Measurements from ENCODE around the gene SERPINE3.

SERPINE3 gene

GRCh38 chr13:51397262-51397941, 57.9 kb downstream of the SERPINE3 start:
- TF ChIP-seq CTCF (IDR thresholded peaks at IDR 0.05; ENCODE audit: borderline replicate concordance, control extremely low read depth, extremely low read depth, insufficient read depth, missing control alignments): no peak
- in situ Hi-C loops (cut with MboI; ENCODE audit: low sequenced_read_pairs, unreplicated experiment): no loop called here
- no peak for DNase-seq (ENCODE audit: low spot score)

- TF ChIP-seq CTCF (IDR thresholded peaks at IDR 0.05; ENCODE audit: borderline replicate concordance, control extremely low read depth, extremely low read depth, insufficient read depth, missing control alignments): no peak
- in situ Hi-C loops (cut with MboI; ENCODE audit: low sequenced_read_pairs, unreplicated experiment): no loop called here
Observed at GRCh38 chr13:51405176-51405575, 65.7 kb downstream of the SERPINE3 start.

GRCh38 chr13:51412431-51412830, 72.9 kb downstream of the SERPINE3 start:
- no peak for TF ChIP-seq CTCF (IDR thresholded peaks at IDR 0.05; ENCODE audit: borderline replicate concordance, control extremely low read depth, extremely low read depth, insufficient read depth, missing control alignments)
- in situ Hi-C loops (cut with MboI; ENCODE audit: low sequenced_read_pairs, unreplicated experiment): no loop called here
- DNase-seq (ENCODE audit: low spot score): no peak

More at GRCh38 chr13:51405176-51405575, 65.7 kb downstream of the SERPINE3 start:
- no peak for DNase-seq (ENCODE audit: low spot score)
